HG02623 (cell line): ENCODE data around the gene ABTB1.
"Not testable (repeated sequence)": the region's sequence is repeated elsewhere in the genome, so short reads cannot be mapped to it uniquely, and the experiment has no call there.

Experiments
- ATAC-seq: cut with Tn5 transposase; IDR thresholded peaks from one replicate; pipeline ENCODE4 v1.9.1; 2021; ENCODE audit warnings: moderate library complexity; ENCODE audit not compliant: unreplicated experiment

Gene ABTB1

DNA sequence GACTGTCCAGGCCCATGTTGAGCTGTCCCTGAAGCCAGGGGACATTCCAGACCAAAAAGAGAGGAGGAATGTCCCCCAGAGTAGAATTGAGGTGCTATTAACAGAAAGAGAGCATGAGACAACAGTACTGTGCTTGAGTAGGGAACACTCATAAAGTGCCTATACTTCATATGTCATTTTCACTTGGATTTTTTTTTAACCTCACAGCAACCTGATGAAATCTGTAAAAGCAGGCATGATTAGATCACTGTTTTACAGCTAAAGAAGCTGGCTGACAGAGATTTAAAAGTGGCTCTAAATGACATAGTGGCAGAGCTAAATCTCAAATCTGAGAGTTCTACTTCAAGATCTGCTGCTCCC is 24.9 kb upstream of the ABTB1 start:
- no peak for ATAC-seq

- ATAC-seq: no peak
Measured at GRCh38 chr3:127650236-127650635, 22.5 kb upstream of the ABTB1 start.

DNA sequence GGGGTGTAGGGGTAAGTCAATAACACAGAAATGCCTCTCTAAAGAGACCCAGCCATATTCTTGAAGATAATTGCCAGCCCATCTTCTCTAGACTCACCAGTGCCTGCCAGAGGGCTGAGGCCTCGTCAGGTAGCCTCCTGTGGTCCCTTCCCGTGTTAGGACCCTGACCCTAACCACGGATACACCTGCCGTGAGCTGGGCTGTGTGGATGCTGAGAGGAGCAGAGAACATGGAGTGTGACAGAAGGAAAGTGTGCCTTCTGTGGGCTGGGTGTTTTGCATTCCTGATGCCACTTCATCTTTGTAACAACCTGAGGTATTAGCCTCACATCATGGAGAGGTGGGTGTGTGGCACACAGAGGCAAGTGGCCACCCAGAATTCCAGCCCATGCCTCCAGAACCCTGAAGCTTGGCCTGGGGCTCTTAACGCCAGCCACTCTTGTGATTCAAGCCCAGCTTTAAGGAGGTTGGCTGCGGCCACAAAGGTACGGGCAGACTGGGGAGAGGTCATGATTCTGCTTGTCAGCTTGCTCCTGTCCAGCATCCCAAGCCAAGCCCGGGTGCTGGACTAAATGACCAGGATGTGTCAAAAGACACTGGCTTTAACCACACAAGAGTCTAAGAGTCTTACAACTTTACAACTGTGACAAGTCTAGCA is 21.1 kb upstream of the ABTB1 start:
- ATAC-seq: no peak

DNA sequence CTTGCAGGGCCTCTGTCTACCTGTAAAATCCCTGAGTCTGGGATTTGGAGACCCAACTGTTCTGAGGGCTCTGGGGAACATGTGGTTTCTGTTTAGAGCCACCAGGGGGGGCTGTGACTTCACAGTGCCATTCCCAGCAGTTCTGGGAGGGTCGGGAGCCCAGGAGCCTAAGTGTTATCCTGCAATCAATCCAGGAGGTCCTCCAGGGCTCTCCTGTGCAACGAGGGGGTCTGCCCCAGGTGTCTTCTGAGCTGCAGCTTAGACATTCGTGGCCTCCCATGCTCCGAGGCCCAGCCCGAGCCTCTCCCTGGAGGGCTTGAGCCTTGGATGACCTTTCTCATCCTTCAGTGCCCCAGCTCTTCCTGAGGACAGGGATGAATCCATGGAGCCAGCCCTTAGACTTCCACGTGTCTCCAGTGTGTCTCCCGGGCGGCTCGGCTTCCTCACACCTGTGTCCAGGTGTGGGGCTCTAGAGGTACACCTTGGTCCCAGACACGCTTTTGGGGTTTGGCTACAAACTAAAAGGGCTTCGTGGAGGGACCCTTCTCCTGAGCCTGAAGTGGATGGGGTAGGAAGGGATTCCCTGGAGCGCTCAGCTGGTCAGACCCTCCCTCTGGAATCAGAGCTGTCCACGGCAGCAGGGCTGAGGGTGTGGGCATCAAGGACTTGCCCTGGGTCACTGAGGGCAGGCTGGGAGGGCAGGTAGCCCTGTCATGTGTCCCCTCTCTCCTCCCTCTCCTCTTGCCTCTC is 20.3 kb upstream of the ABTB1 start:
- no peak for ATAC-seq

GRCh38 chr3:127654374-127654773 is 18.4 kb upstream of the ABTB1 start:
- ATAC-seq: no peak

- not testable (repeated sequence) for ATAC-seq
Measured at GRCh38 chr3:127654993-127655392, 17.8 kb upstream of the ABTB1 start.

GRCh38 chr3:127655641-127656040 is 17.1 kb upstream of the ABTB1 start:
- ATAC-seq: no peak

GRCh38 chr3:127656906-127657305 is 15.8 kb upstream of the ABTB1 start:
- ATAC-seq: no peak

- ATAC-seq: no peak
Measured at GRCh38 chr3:127658234-127658633, 14.5 kb upstream of the ABTB1 start.

- no peak for ATAC-seq
Measured at GRCh38 chr3:127660621-127661251, 12.0 kb upstream of the ABTB1 start.

- no peak for ATAC-seq
Measured at GRCh38 chr3:127661600-127661999, 11.2 kb upstream of the ABTB1 start.

DNA sequence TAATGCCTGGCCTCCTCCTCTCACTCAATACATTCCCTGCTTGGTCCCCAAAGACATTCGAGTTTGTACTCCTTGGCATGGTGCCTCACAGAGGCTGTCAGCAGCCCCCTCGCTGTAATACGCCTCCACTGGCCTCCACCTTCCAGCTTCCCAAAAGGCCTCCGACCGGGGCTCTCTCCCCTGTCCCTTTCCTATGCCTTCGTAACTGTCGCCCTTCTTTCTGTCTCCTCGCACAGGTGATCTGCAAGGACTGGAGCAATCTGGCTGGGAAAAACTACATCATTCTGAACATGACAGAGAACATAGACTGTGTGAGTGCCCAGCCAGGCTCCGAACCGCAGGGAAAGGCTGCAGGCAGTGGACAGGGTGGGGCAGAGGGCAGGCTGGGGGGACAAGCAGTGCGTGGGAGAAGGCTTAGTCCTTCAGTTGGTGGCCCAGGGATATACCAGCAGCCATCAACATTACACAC is 10.7 kb upstream of the ABTB1 start:
- ATAC-seq: no peak

- no peak for ATAC-seq
Measured at GRCh38 chr3:127663151-127663550, 9.6 kb upstream of the ABTB1 start.

DNA sequence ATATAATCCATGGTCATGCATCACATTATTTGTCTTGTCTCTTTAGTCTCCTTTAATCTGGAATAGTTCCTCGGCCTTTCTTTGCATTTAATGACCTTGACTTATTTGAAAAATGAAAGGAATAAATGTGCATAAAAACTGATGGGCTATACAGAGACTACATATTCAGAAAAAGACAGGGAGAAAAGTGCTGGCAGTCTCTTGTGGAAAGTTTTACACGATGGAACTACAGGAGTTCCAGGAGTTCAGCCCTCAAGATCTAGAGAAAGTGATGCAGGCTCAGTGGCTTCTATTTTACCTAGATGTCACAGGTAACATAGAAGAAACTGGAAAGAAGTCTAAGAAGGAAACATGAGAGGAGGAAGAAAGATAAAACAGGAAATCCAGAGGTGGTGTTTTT is 7.6 kb upstream of the ABTB1 start:
- no peak for ATAC-seq

DNA sequence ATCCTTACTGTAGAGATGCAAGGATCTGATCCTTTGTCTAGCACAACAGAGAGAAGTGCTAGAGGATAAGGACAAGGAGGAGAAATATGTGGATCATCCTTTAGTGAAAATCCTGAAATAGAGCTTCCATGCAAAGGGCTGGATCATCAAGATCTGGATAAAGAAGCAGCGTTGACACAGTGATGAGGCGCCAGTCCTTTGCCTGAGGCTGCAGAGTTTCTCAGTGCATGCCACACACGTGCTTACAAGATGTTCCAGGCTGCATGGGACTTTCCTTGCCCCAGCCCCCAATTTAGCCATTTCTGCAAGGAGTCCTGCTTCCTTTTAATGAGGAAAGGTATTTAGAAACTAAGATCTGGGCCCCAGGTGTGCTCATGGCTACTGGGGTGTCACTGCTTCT is 7.2 kb upstream of the ABTB1 start:
- ATAC-seq: no peak

DNA sequence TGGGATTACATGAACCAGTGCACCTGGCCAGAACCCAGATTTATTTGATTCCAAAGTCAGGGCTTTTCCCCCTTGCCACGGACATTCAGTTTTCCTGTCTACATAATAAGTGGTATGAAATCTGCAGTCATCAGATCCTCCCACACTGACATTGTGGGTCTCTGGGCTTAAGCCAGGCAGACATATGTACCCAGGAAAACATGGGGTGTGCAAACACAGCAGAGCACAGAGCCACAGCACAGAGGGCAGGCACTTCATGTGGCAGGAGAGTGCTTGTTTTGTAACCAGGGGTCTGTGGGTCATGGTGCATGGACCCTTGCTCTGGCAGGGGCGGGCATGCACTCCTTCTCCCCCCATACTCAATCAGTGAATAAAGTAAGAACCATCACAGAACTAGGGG is 6.1 kb upstream of the ABTB1 start:
- ATAC-seq: no peak

- ATAC-seq: no peak
Measured at GRCh38 chr3:127667119-127667681, 5.6 kb upstream of the ABTB1 start.

GRCh38 chr3:127668906-127669305 is 3.8 kb upstream of the ABTB1 start:
- ATAC-seq: no peak

- no peak for ATAC-seq
Measured at GRCh38 chr3:127669541-127670228, 3.1 kb upstream of the ABTB1 start.

DNA sequence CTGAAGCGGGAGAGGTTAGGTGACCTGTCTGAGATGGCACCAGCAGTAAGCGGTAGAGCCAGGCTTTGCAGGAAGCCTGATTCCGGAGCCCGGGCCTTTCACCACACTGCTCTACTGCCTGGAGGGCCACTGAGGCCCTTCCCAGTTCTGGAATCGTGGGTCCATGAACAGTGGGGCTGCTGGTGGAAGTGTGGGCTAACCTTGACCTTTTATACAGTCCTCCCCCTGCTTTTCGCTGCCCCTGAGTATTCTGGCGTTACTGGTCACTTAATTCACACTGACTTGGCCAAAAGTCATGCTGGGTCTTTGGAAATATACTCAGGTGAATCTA is 2.6 kb upstream of the ABTB1 start:
- ATAC-seq: no peak

DNA sequence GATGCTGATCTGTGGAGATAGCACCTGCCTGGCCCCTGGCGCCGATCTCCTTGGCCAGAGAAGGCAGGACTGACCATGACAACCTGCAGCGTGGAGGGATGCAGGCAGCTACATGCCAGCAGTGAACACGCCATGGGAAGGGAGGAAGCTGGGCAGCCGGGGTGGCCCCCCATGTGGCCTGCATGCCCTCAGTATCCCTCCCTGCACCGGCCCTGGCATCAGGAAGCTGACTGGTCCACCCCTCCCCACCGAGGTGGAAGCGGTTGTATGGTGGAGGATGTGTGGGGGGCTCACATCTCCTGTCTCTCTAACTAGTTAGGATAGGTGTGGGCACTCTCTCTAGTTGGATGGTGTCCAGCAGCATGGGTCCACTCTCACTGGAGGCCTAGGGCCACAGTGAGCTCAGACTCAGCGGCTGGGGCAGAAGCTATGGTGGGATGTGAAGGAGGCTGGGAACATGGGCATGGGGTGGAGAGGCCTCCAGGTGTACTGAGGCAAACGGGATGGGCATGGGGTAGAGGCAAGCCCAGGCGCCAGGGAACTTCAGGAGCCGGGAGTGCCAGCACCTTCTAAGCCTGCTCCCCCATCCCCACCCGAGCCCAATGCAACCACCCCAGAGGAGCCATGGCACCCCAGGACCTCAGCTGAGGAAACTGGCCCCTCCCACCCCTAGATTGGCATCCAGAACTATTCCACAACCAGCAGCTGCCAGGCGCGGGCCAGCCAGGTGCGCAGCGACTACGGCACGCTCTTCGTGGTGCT is 1.8 kb upstream of the ABTB1 start:
- no peak for ATAC-seq
